OCI-LY3 (cell line): ENCODE results near the gene MNX1.
A peak's percentile ranks its signal among the peaks of the same experiment; 100 is the strongest.

ENCODE experiments used
- H2AFZ ChIP-seq: fragments of 200-600, 300-600 bp; shearing (Covaris generic); 2 replicates; pipeline ENCODE4 v1.6.0; 2014; ENCODE audit warnings: antibody characterized with exemption, low read depth, low read length
- H3K27ac ChIP-seq: fragments of 200-600, 300-600 bp; sonication (generic); 2 replicates; pipeline ENCODE4 v1.5.1; 2014; ENCODE audit warnings: mild to moderate bottlenecking, low read length, moderate library complexity, mixed read lengths
- H3K27me3 ChIP-seq: fragments of 200-600, 300-600 bp; sonication (generic); 2 replicates; pipeline ENCODE4 v1.6.1; 2014; ENCODE audit warnings: low read depth, low read length, mixed read lengths
- H3K36me3 ChIP-seq: fragments of 200-600, 300-600 bp; sonication (generic); replicated peaks from 2 replicates; pipeline ENCODE3; 2014; ENCODE audit warnings: low read depth, low read length, mixed read lengths
- H3K4me1 ChIP-seq: fragments of 300-600, 200-600 bp; sonication (generic); 2 replicates; pipeline ENCODE4 v1.6.1; 2014; ENCODE audit warnings: low read length, mixed read lengths
- H3K4me2 ChIP-seq: fragments of 200-600, 300-600 bp; sonication (generic); 2 replicates; pipeline ENCODE4 v1.6.1; 2014; ENCODE audit warnings: low read length, mixed read lengths
- H3K4me3 ChIP-seq: fragments of 300-600, 200-600 bp; sonication (generic); 2 replicates; pipeline ENCODE4 v1.5.1; 2014; ENCODE audit warnings: antibody characterized with exemption, mild to moderate bottlenecking, low read length, moderate library complexity
- H3K79me2 ChIP-seq: fragments of 300-600, 200-600 bp; shearing (Covaris generic); 2 replicates; pipeline ENCODE4 v1.6.1; 2014; ENCODE audit warnings: mild to moderate bottlenecking, low read length, mixed read lengths
- H3K9ac ChIP-seq: fragments of 300-600, 200-600 bp; shearing (Covaris generic); 2 replicates; pipeline ENCODE4 v1.6.0; 2014; ENCODE audit warnings: mild to moderate bottlenecking, low read length, moderate library complexity
- H3K9me3 ChIP-seq: fragments of 200-600, 300-600 bp; shearing (Covaris generic); 2 replicates; pipeline ENCODE4 v1.6.1; 2014; ENCODE audit warnings: low read length, mixed read lengths; ENCODE audit not compliant: insufficient read depth
- H4K20me1 ChIP-seq: fragments of 200-600, 300-600 bp; sonication (generic); 2 replicates; pipeline ENCODE4 v1.6.1; 2016; ENCODE audit warnings: low read length, mixed read lengths; ENCODE audit not compliant: insufficient read depth
- CTCF ChIP-seq: fragments of 200-600, 300-600 bp; sonication (generic); IDR thresholded peaks from 2 replicates; pipeline ENCODE4 v1.5.1; 2014; ENCODE audit warnings: antibody characterized with exemption, low read length, low read depth
- EZH2phosphoT487 ChIP-seq: fragments of 200-600 bp; shearing (Covaris generic); IDR thresholded peaks from 2 replicates; pipeline ENCODE4 v1.6.1; 2018; ENCODE audit warnings: antibody characterized with exemption, mixed run types, low read depth

The MNX1 gene

GRCh38 chr7:157002819-157003421 lies 7.5 kb downstream of the MNX1 start:
- Histone ChIP-seq H3K9ac (no peak overlapping the region), H2AFZ (no peak overlapping the region), H3K4me1 (peaks cover 17% of the 10 kb centered on the region), H3K9me3 (no peaks in the 10 kb centered on the region), H3K4me3 (no peak overlapping the region), H3K27ac (no peak overlapping the region), H3K36me3 (peaks cover 28% of the 10 kb centered on the region), H3K79me2 (peaks cover 28% of the 10 kb centered on the region), H3K27me3 (no peaks in the 10 kb centered on the region), H4K20me1 (peaks cover 8% of the 10 kb centered on the region; the same call in 1 of the 2 replicates), H3K4me2 (no peak overlapping the region)
- TF ChIP-seq CTCF (no peak), EZH2phosphoT487 (no peak)

DNA sequence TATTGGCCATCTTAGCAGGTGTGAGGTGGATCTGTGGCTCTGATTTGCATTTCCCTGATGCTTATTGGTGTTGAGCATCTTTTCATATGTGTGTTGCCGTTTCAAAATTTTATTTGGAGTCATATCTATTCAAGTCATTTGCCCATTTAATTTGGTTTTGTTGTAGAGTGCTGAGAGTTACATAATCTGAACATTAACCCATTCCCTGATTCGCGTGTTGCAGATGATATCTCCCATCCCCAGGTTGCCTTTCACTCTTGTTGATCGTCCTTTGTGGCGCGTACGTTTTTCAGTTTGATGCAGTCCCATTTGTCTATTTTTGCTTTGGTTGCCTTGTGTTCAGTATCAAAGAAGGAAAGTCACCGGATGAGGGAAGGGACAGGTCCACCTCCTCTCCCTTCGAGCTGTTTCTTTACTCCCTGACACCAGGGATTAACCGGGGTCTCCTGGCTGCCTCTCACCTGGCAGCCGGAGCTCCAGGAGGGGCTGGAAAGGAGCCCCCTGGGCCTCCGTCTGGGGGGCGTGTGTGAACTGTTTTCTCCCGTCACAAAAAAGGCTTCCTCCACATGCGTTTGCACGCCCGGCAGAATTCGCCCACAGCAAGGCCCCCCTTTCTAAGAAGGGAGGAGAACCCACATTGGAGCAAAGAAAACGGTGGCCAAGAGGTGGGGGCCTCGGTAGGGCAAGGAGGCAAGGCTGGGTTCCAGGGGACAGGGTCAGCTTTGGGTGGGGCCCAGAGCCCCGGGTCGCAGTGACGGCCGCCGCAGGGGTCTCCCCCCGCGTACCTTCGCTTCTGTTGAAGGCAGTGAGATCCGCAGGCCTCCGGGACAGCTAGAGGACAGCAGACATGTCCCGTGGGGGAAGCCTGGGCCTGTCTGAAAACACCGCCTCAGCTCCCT lies 8.3 kb downstream of the MNX1 start:
- Histone ChIP-seq H3K79me2 (peaks cover 20% of the 10 kb centered on the region), H3K27me3 (no peaks in the 10 kb centered on the region), H3K4me3 (no peak overlapping the region), H2AFZ (no peak overlapping the region), H3K27ac (no peak overlapping the region), H3K9me3 (no peaks in the 10 kb centered on the region), H3K36me3 (peaks cover 22% of the 10 kb centered on the region), H3K4me1 (peaks cover 12% of the 10 kb centered on the region), H4K20me1 (peaks cover 4% of the 10 kb centered on the region; the same call in 1 of the 2 replicates), H3K9ac (no peak overlapping the region), H3K4me2 (no peak overlapping the region)
- TF ChIP-seq EZH2phosphoT487 (no peak), CTCF (no peak)

DNA sequence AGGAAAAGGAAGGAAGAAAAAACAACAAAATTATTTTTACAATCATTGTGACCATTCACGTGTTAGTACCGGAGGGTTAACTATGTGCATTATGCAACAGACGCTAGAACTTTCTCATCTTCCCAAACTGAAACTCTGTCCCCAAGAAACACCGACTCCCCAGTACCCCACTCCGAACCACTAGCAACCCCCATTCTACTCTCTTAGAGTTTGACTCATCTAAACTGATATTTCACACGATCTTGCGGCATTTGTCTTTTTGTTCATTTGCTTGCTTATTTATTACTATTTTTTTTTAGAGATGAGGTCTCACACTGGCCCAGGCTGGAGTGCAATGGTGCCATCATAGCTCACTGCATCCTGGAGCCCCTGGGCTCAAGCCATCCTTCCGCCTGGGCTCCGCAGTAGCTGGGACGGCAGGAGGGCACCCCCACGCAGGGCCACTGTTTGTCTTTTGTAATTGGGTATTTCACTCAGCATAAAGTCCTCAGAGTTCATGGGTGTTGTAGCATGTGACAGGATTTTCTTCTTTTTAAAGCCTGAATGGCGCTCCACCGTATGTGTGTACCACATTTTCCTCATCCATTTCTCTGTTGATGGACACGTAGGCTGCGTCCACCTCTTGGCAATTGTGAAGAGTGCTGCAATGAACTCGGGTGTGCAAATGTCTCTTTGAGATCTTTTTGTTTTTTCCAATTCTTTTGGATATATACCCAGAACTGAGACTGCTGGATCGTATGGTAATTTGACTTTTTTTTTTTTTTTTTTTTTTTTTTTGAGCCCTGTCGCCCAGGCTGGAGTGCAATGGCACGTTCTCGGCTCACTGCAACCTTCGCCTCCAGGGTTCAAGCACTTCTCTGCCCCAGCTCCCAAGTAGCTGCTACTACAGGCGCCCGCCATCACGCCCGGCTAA lies 9.5 kb downstream of the MNX1 start:
- Histone ChIP-seq H2AFZ (peak overlapping the region; percentile 79; the same call in 1 of the 2 replicates), H3K27me3 (no peaks in the 10 kb centered on the region), H3K27ac (no peak overlapping the region), H4K20me1 (peaks cover 4% of the 10 kb centered on the region; the same call in 1 of the 2 replicates), H3K9ac (peak overlapping the region; percentile 63), H3K4me3 (peak overlapping the region; percentile 82), H3K9me3 (no peaks in the 10 kb centered on the region), H3K79me2 (peaks cover 10% of the 10 kb centered on the region; the same call in 1 of the 2 replicates), H3K4me2 (peak overlapping the region; percentile 75), H3K36me3 (peaks cover 14% of the 10 kb centered on the region), H3K4me1 (peaks cover 12% of the 10 kb centered on the region)
- TF ChIP-seq CTCF, result no peak
- TF ChIP-seq EZH2phosphoT487, result no peak
